ENCODE results near the gene RASSF3.

RASSF3 gene

GRCh38 chr12:64701283-64701682, 91.0 kb downstream of the RASSF3 start:
- no peak for TF ChIP-seq CTCF (IDR thresholded peaks at IDR 0.05)
- TF ChIP-seq ZFX (IDR thresholded peaks at IDR 0.05; ENCODE audit: borderline replicate concordance): no peak
- H3K27ac ChIP-seq: no peak overlapping the region

DNA sequence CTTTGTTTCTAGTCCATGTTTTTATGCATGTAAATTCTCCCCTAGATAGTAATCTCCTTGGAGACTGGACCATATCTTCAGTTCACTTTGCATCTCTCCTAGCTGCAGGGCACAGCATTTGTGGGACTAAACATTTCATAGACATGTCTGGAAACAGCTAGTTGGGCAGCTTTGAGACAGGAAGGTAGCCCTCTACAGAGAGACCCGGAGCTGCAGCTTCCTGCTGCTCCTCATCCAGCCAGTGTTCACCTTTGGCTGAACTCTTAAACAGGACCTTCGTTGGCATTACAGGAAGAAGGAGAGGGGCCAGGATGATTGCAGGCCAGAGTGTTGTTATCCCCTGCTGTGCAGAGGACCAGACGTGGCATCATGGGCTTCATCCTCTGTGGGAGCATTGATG, 96.0 kb downstream of the RASSF3 start:
- H3K27ac ChIP-seq: no peak overlapping the region
- TF ChIP-seq ZFX (IDR thresholded peaks at IDR 0.05; ENCODE audit: borderline replicate concordance): no peak
- no peak for TF ChIP-seq CTCF (IDR thresholded peaks at IDR 0.05)

GRCh38 chr12:64706857-64707256, 96.6 kb downstream of the RASSF3 start:
- H3K27ac ChIP-seq: no peak overlapping the region
- TF ChIP-seq ZFX (IDR thresholded peaks at IDR 0.05; ENCODE audit: borderline replicate concordance) (no peak), CTCF (IDR thresholded peaks at IDR 0.05) (no peak)

DNA sequence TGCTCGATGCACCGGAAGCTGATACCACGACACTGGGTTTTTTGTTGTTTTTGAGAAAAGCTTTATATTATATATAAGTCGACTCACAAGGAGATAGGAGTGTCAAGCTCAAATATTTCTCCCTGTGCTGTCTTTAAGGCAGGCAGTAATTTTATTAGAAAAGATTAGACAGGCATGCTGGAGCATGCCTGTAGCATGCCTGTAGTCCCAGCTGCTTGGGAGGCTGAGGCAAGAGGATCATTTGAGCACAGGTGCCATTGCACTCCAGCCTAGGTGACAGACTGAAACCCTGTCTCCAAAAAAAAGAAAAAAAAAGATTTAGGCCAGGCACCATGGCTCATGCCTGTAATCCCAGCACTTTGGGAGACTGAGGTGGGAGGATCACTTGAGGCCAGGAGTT, 97.1 kb downstream of the RASSF3 start:
- TF ChIP-seq CTCF (IDR thresholded peaks at IDR 0.05) (no peak), ZFX (IDR thresholded peaks at IDR 0.05; ENCODE audit: borderline replicate concordance) (no peak)

GRCh38 chr12:64707926-64708325, 97.6 kb downstream of the RASSF3 start:
- no peak for TF ChIP-seq CTCF (IDR thresholded peaks at IDR 0.05)
- TF ChIP-seq ZFX (IDR thresholded peaks at IDR 0.05; ENCODE audit: borderline replicate concordance): no peak

More for the DNA sequence above, 97.1 kb downstream of the RASSF3 start:
- H3K27ac ChIP-seq: no peak overlapping the region

GRCh38 chr12:64709429-64709828, 99.1 kb downstream of the RASSF3 start:
- TF ChIP-seq ZFX (IDR thresholded peaks at IDR 0.05; ENCODE audit: borderline replicate concordance): no peak
- TF ChIP-seq CTCF (IDR thresholded peaks at IDR 0.05): no peak
- no peak overlapping the region for H3K27ac ChIP-seq

More at GRCh38 chr12:64707926-64708325, 97.6 kb downstream of the RASSF3 start:
- H3K27ac ChIP-seq: no peak overlapping the region

- TF ChIP-seq CTCF (IDR thresholded peaks at IDR 0.05) (no peak), ZFX (IDR thresholded peaks at IDR 0.05; ENCODE audit: borderline replicate concordance) (no peak)
These were observed 103.1 kb downstream of the RASSF3 start for GRCh38 chr12:64713376-64713775.

More at GRCh38 chr12:64713376-64713775, 103.1 kb downstream of the RASSF3 start:
- H3K27ac ChIP-seq: no peak overlapping the region
